Spleen (tissue), 3 donors: ENCODE data around the gene TTC22.

Experiments
- POLR2A ChIP-seq, 3 donors: fragments of 450-650 bp; IDR thresholded peaks; one replicate each; pipeline ENCODE4 v1.5.1; 2017; ENCODE audit warnings: antibody characterized with exemption in 3 of 3, mild to moderate bottlenecking in 1 of 3
- POLR2AphosphoS5 ChIP-seq, 3 donors: sonication (generic); formaldehyde crosslinking; IDR thresholded peaks; one replicate each; pipeline ENCODE4 v1.5.1; 2017; ENCODE audit warnings: antibody characterized with exemption in 3 of 3

DNA sequence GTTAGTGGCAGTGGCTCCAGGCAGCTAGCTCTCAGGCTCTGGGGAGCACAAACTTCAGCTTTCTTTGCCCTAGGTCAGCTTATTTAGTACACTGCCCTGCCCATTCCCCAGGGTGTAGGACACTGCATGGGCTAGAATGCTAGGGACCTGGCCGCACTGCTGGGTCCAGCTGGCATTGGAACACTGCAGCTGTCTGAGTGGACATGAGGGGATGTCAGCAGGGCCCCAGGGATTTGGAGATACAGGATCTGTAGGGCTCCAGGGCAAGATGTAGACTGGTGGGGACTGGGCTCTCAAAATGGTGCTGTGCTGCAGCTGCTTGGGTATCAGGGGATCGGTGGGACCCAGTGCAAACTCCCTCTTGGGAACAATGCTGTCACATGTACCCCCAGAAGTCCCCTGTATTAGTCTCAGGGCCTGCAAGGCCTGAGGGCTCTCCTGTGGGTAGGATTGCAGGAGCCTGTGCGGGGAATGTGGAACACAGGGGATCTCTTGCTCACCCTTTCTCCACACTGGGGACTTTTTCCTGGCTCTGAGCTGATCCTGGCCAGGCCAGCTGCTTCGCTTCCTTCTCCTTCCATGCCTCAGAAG, 25.2 kb upstream of the TTC22 start:
- TF ChIP-seq POLR2AphosphoS5 (IDR thresholded peaks at IDR 0.05) = no peak
- TF ChIP-seq POLR2A (IDR thresholded peaks at IDR 0.05) = no peak
